H1 (cell line): ENCODE measurements around the gene SPATA13. TPM values are rescaled to one million over a fixed set of nuclear protein-coding genes. Genes with fewer than 3 reads are reported as not detected.

Source experiments
- CTCF ChIA-PET: fragments of 300-600 bp; sonication (Branson Sonifier 250); formaldehyde crosslinking; loops from one replicate; lab custom pipeline; 2021; ENCODE audit not compliant: partially characterized antibody; lab: Charles Lee
- POLR2A ChIA-PET: fragments of 300-600 bp; sonication (Branson Sonifier 250); formaldehyde crosslinking; loops from one replicate; lab custom pipeline; 2021; ENCODE audit warnings: inconsistent platforms; ENCODE audit not compliant: partially characterized antibody; lab: Charles Lee
- DNase-seq, 2 experiments: peaks; one replicate each; pipeline versions ENCODE4 v3.0.0 to v3.0.0-alpha.2; 2010 to 2022; ENCODE audit warnings: low spot score in 2 of 2, low read depth in 1 of 2, mixed read lengths in 1 of 2
- FAIRE-seq: peaks from 2 replicates; lab custom pipeline; 2011; peaks lifted over from hg19 to GRCh38; lab: Jason Lieb, UNC
- H2AFZ ChIP-seq: 2 replicates; pipeline ENCODE4 v1.8.1; 2012; ENCODE audit warnings: low read length, inconsistent platforms
- H2AK5ac ChIP-seq: 2 replicates; pipeline ENCODE4 v1.6.1; 2013; ENCODE audit warnings: low read depth, low read length
- H2BK120ac ChIP-seq: replicated peaks from 2 replicates; pipeline ENCODE3; 2013; ENCODE audit warnings: low read depth, low read length, inconsistent platforms
- H2BK12ac ChIP-seq: 2 replicates; pipeline ENCODE4 v1.6.1; 2013; ENCODE audit warnings: low read depth, low read length
- H2BK15ac ChIP-seq: 2 replicates; pipeline ENCODE4 v1.6.1; 2013; ENCODE audit warnings: low read length
- H2BK20ac ChIP-seq: 2 replicates; pipeline ENCODE4 v1.6.1; 2013; ENCODE audit warnings: low read length
- H2BK5ac ChIP-seq: 2 replicates; pipeline ENCODE4 v1.6.1; 2013; ENCODE audit warnings: low read depth, low read length
- H3K14ac ChIP-seq: 2 replicates; pipeline ENCODE4 v1.6.1; 2013; ENCODE audit warnings: inconsistent platforms; ENCODE audit not compliant: insufficient read length
- H3K18ac ChIP-seq: 2 replicates; pipeline ENCODE4 v1.6.1; 2013; ENCODE audit warnings: low read length; ENCODE audit errors: extremely low read depth
- H3K23ac ChIP-seq: 2 replicates; pipeline ENCODE4 v1.6.1; 2013; ENCODE audit warnings: inconsistent platforms; ENCODE audit not compliant: insufficient read length
- H3K23me2 ChIP-seq: 2 replicates; pipeline ENCODE4 v1.6.1; 2013; ENCODE audit warnings: low read depth, low read length
- H3K27ac ChIP-seq: 2 replicates; pipeline ENCODE4 v1.6.1; 2011; ENCODE audit warnings: low read depth, low read length, inconsistent platforms
- H3K27me3 ChIP-seq, 4 experiments: replicated peaks in 1 of 4; 1 replicate in 1 of 4; 2 replicates in 3 of 4; pipeline versions ENCODE4 v1.6.1 to v1.8.1; 2011 to 2013; ENCODE audit warnings: low read length in 3 of 4, mild to moderate bottlenecking in 3 of 4, inconsistent platforms in 2 of 4, mixed read lengths in 2 of 4, moderate library complexity in 1 of 4; ENCODE audit not compliant: control insufficient read depth in 3 of 4, insufficient read depth in 3 of 4; ENCODE audit errors: extremely low read depth in 1 of 4
- H3K36me3 ChIP-seq, 4 experiments: 2 replicates each; pipeline versions ENCODE4 v1.6.1 to v1.8.1; 2011 to 2013; ENCODE audit warnings: mild to moderate bottlenecking in 4 of 4, low read length in 3 of 4, moderate library complexity in 2 of 4, control low read depth in 1 of 4, inconsistent platforms in 1 of 4; ENCODE audit not compliant: insufficient read depth in 4 of 4, control insufficient read depth in 2 of 4
- H3K4ac ChIP-seq: replicated peaks from 2 replicates; pipeline ENCODE3; 2013; ENCODE audit warnings: low read length, low read depth, mixed read lengths, inconsistent platforms; ENCODE audit not compliant: insufficient read length
- H3K4me1 ChIP-seq, 4 experiments: replicated peaks in 1 of 4; 1 replicate in 1 of 4; 2 replicates in 3 of 4; pipeline versions ENCODE4 v1.6.1 to v1.8.1; 2011 to 2013; ENCODE audit warnings: low read length in 3 of 4, inconsistent platforms in 2 of 4, mixed read lengths in 1 of 4; ENCODE audit not compliant: insufficient read depth in 4 of 4, control insufficient read depth in 3 of 4
- H3K4me2 ChIP-seq, 2 experiments: 2 replicates each; pipeline versions ENCODE4 v1.6.1 to v1.8.1; 2011 to 2013; ENCODE audit warnings: low read depth in 2 of 2, low read length in 2 of 2, control low read depth in 1 of 2, inconsistent platforms in 1 of 2, mild to moderate bottlenecking in 1 of 2; ENCODE audit not compliant: insufficient read depth in 1 of 2
- H3K4me3 ChIP-seq, 4 experiments: fragments of 200-600, 300-600 bp in 1 of 4; sonication (generic), shearing (Covaris generic), sonication (Bioruptor Twin) in 1 of 4; 2 replicates each; pipeline versions ENCODE4 v1.5.1 to v1.8.1; 2011 to 2016; ENCODE audit warnings: low read length in 4 of 4, low read depth in 3 of 4, control low read depth in 2 of 4, inconsistent platforms in 2 of 4, mild to moderate bottlenecking in 2 of 4, mixed read lengths in 1 of 4, moderate library complexity in 1 of 4; ENCODE audit not compliant: insufficient read depth in 2 of 4; ENCODE audit errors: extremely low read depth in 1 of 4
- H3K56ac ChIP-seq: replicated peaks from 2 replicates; pipeline ENCODE3; 2013; ENCODE audit warnings: low read depth, mild to moderate bottlenecking, mixed read lengths, low read length, inconsistent platforms; ENCODE audit not compliant: insufficient read length
- H3K79me1 ChIP-seq: 2 replicates; pipeline ENCODE4 v1.6.1; 2013; ENCODE audit warnings: low read depth, low read length, control low read depth
- H3K79me2 ChIP-seq, 2 experiments: 2 replicates each; pipeline versions ENCODE4 v1.6.1 to v1.8.1; 2012 to 2013; ENCODE audit warnings: low read length in 2 of 2, mild to moderate bottlenecking in 2 of 2, inconsistent platforms in 1 of 2; ENCODE audit not compliant: insufficient read depth in 2 of 2, control insufficient read depth in 1 of 2
- H3K9ac ChIP-seq, 4 experiments: replicated peaks in 1 of 4; 1 replicate in 1 of 4; 2 replicates in 3 of 4; pipeline versions ENCODE4 v1.6.1 to v1.8.1; 2011 to 2013; ENCODE audit warnings: low read depth in 3 of 4, low read length in 3 of 4, control low read depth in 2 of 4, mild to moderate bottlenecking in 2 of 4, moderate library complexity in 2 of 4, inconsistent platforms in 1 of 4; ENCODE audit errors: extremely low read depth in 1 of 4
- H3K9me3 ChIP-seq, 2 experiments: 2 replicates each; pipeline versions ENCODE4 v1.6.1 to v1.8.1; 2012 to 2013; ENCODE audit warnings: mild to moderate bottlenecking in 2 of 2, moderate library complexity in 2 of 2, control low read depth in 1 of 2, inconsistent platforms in 1 of 2, low read depth in 1 of 2, low read length in 1 of 2, mixed read lengths in 1 of 2; ENCODE audit not compliant: insufficient read depth in 2 of 2
- H4K20me1 ChIP-seq, 2 experiments: replicated peaks in 1 of 2; 2 replicates each; pipeline versions ENCODE3 to v1.8.1; 2011 to 2013; ENCODE audit warnings: inconsistent platforms in 2 of 2, low read length in 2 of 2, mild to moderate bottlenecking in 1 of 2; ENCODE audit not compliant: insufficient read depth in 2 of 2, control insufficient read depth in 1 of 2
- H4K5ac ChIP-seq: 2 replicates; pipeline ENCODE4 v1.6.1; 2013; ENCODE audit warnings: low read length, low read depth, mixed read lengths, inconsistent platforms; ENCODE audit not compliant: insufficient read length
- H4K8ac ChIP-seq: 2 replicates; pipeline ENCODE4 v1.8.0; 2013; ENCODE audit warnings: mild to moderate bottlenecking, moderate library complexity, low read length, inconsistent platforms; ENCODE audit not compliant: insufficient read depth; ENCODE audit errors: extremely low read depth
- H4K91ac ChIP-seq: replicated peaks from 2 replicates; pipeline ENCODE3; 2013; ENCODE audit warnings: low read length, mixed read lengths, inconsistent platforms; ENCODE audit not compliant: insufficient read length
- CBX8 ChIP-seq: fragments of 300-800, 300-1000 bp; sonication (generic); IDR thresholded peaks from 2 replicates; pipeline ENCODE4 v1.7.1; 2016; ENCODE audit warnings: low read depth, low read length, borderline replicate concordance
- EP300 ChIP-seq, 2 experiments: IDR thresholded peaks; 1 replicate in 1 of 2; 2 replicates in 1 of 2; pipeline ENCODE4 v1.6.1; 2011 to 2012; ENCODE audit warnings: low read depth in 2 of 2, low read length in 2 of 2, mild to moderate bottlenecking in 2 of 2, borderline replicate concordance in 1 of 2, inconsistent platforms in 1 of 2, moderate library complexity in 1 of 2
- JUND ChIP-seq: IDR thresholded peaks from 2 replicates; pipeline ENCODE4 v1.6.1; 2011; ENCODE audit warnings: mild to moderate bottlenecking, improper control_type of control experiment, low read length
- NANOG ChIP-seq: IDR thresholded peaks from 2 replicates; pipeline ENCODE4 v1.6.1; 2011; ENCODE audit warnings: low read length, low read depth, mild to moderate bottlenecking, inconsistent platforms; ENCODE audit not compliant: insufficient read depth, poor library complexity, severe bottlenecking
- TAF1 ChIP-seq: IDR thresholded peaks from 2 replicates; pipeline ENCODE4 v1.6.1; 2011; ENCODE audit warnings: mild to moderate bottlenecking, low read depth, low read length
- TBP ChIP-seq: IDR thresholded peaks from 2 replicates; pipeline ENCODE4 v1.6.1; 2011; ENCODE audit warnings: low read depth, low read length, improper control_type of control experiment
- YY1 ChIP-seq: IDR thresholded peaks from 2 replicates; pipeline ENCODE4 v1.6.1; 2011; ENCODE audit warnings: low read depth, mild to moderate bottlenecking, low read length
- ZNF274 ChIP-seq: IDR thresholded peaks from 2 replicates; pipeline ENCODE4 v1.7.0; 2012; ENCODE audit warnings: low read length, borderline replicate concordance; ENCODE audit errors: extremely low read depth
- WGBS, 2 experiments: shearing (Covaris generic) in 1 of 2; methylation state at CpG; one replicate each; pipeline versions ENCODE4 v1.1.6 to v1.1.7; 2013 to 2015; ENCODE audit warnings: low lambda C conversion rate in 2 of 2, mixed read lengths in 2 of 2, inconsistent platforms in 1 of 2, low coverage in 1 of 2, missing lambda C conversion rate in 1 of 2; ENCODE audit not compliant: insufficient replicate concordance in 2 of 2, insufficient coverage in 1 of 2, insufficient read length in 1 of 2; ENCODE audit errors: extremely low coverage in 1 of 2, missing lambda C conversion rate in 1 of 2; 5-methylcytosine and 5-hydroxymethylcytosine counted together
- polyA plus RNA-seq, 7 experiments: library from polyadenylated mRNA; depleted of rRNA in 3 of 7; stranded (reverse) in 5 of 7; unstranded in 2 of 7; fragments of >200 nt in 5 of 7; fragments of 200-250 nt in 2 of 7; gene quantifications; 1 replicate in 5 of 7; 2 replicates in 1 of 7; 4 replicates in 1 of 7; pipeline versions ENCODE4 v1.2.1 to v1.2.3, GENCODE V29; 2011 to 2013; ENCODE audit warnings: missing spikeins in 2 of 7, mixed read lengths in 2 of 7
- total RNA-seq: library from RNA; stranded (reverse); fragmentation: NEBNext Ultra II Directional; extraction: Animal tissue kit (Norgen Biotek cat#: 25700); gene quantifications from 2 replicates; pipeline ENCODE4 v1.2.1, GENCODE V29; 2021

The SPATA13 gene
- total and polyA plus RNA-seq, 2 of the 8 experiments (the other 6 are each of a cell fraction or from before 2014, with no cell fraction given), result 12.6 to 30.9 TPM

GRCh38 chr13:24215732-24216131 is 55.2 kb downstream of the SPATA13 start:
- Histone ChIP-seq H3K4me1 (peaks cover 10 to 28% (median 22%) of the 10 kb centered on the region in 4 experiments), H2BK5ac (no peak overlapping the region), H4K8ac (no peak overlapping the region), H4K91ac (no peak overlapping the region), H3K23ac (no peak overlapping the region), H3K18ac (no peak overlapping the region), H4K5ac (no peak overlapping the region), H3K9ac (no peak overlapping the region), H3K9me3 (no peaks in the 10 kb centered on the region), H3K23me2 (no peaks in the 10 kb centered on the region), H3K36me3 (no peaks in the 10 kb centered on the region), H2AFZ (no peak overlapping the region), H3K14ac (no peak overlapping the region), H3K27ac (no peak overlapping the region), H3K56ac (no peak overlapping the region), H3K79me1 (peaks cover 15% of the 10 kb centered on the region), H4K20me1 (peaks cover 0 to 13% of the 10 kb centered on the region in 2 experiments), H2BK120ac (no peak overlapping the region), H3K79me2 (peaks cover 0 to 36% of the 10 kb centered on the region in 2 experiments; a peak in 2 of 4 replicates), H3K4ac (no peak overlapping the region), H3K4me2 (no peak overlapping the region), H3K4me3 (no peak overlapping the region), H2BK15ac (no peak overlapping the region), H2BK12ac (no peak overlapping the region), H2AK5ac (no peak overlapping the region), H3K27me3 (no peaks in the 10 kb centered on the region), H2BK20ac (no peak overlapping the region)
- no peak for DNase-seq
- ChIA-PET CTCF (interaction anchor here (0.6 to 9.9 kb wide), 11 partner anchors 10 to 255 kb away, joined by 3 to 130 read pairs (median 4); no protein-coding TSS in a partner anchor), POLR2A (interaction anchor here (1.0 kb wide), 1 partner anchor 55 kb away, joined by 3 read pairs; no protein-coding TSS in a partner anchor)
- FAIRE-seq, result no peak
- 95% methylated on average over 2 of the region's 2 CpGs; no CpG with 5 or more reads in 1 of the 2 experiments for whole genome bisulfite sequencing, 2 experiments
- TF ChIP-seq CBX8 (no peak), TBP (no peak), YY1 (no peak), EP300 (IDR thresholded peaks at IDR 0.05; ENCODE audit: borderline replicate concordance in 1 of 2, low read depth in 2 of 2, low read length in 2 of 2) (no peak), NANOG (no peak), ZNF274 (no peak), JUND (no peak), TAF1 (no peak)
